Keratinocyte (primary cell): ENCODE results near the gene HCST. TPM values are rescaled to one million over a fixed set of nuclear protein-coding genes. Genes with fewer than 3 reads are reported as not detected.

ENCODE experiments used
- DNase-seq: peaks from one replicate; pipeline ENCODE4 v3.0.0-alpha.2; 2011; ENCODE audit warnings: low read depth, missing footprints, low spot score
- FAIRE-seq: peaks from 2 replicates; lab custom pipeline; 2011; peaks lifted over from hg19 to GRCh38; lab: Jason Lieb, UNC
- H2AFZ ChIP-seq: 2 replicates; pipeline ENCODE4 v1.6.0; 2012; ENCODE audit warnings: low read length, control low read depth, inconsistent platforms; ENCODE audit not compliant: control insufficient read depth
- H3K27ac ChIP-seq: 2 replicates; pipeline ENCODE4 v1.5.1; 2011; ENCODE audit warnings: low read length; ENCODE audit not compliant: control insufficient read depth, insufficient read depth
- H3K27me3 ChIP-seq: 3 replicates; pipeline ENCODE4 v1.6.0; 2011; ENCODE audit warnings: low read length; ENCODE audit not compliant: control insufficient read depth, insufficient read depth; ENCODE audit errors: extremely low read depth
- H3K36me3 ChIP-seq, 2 experiments: 2 replicates in 1 of 2; 3 replicates in 1 of 2; pipeline ENCODE4 v1.5.1; 2011; ENCODE audit warnings: low read length in 2 of 2, mild to moderate bottlenecking in 1 of 2; ENCODE audit not compliant: control insufficient read depth in 2 of 2, insufficient read depth in 2 of 2; ENCODE audit errors: extremely low read depth in 1 of 2
- H3K4me1 ChIP-seq: 3 replicates; pipeline ENCODE4 v1.5.1; 2011; ENCODE audit warnings: low read length; ENCODE audit not compliant: control insufficient read depth, insufficient read depth; ENCODE audit errors: extremely low read depth
- H3K4me2 ChIP-seq: 3 replicates; pipeline ENCODE4 v1.6.0; 2011; ENCODE audit warnings: low read depth, low read length; ENCODE audit not compliant: control insufficient read depth, insufficient read depth; ENCODE audit errors: extremely low read depth
- H3K4me3 ChIP-seq, 3 experiments: fragments of 200-600 bp in 1 of 3; sonication (generic) in 1 of 3; 2 replicates in 2 of 3; 3 replicates in 1 of 3; pipeline ENCODE4 v1.5.1; 2011 to 2016; ENCODE audit warnings: low read length in 3 of 3, mild to moderate bottlenecking in 3 of 3, control low read depth in 2 of 3, inconsistent platforms in 1 of 3, low read depth in 1 of 3, mixed read lengths in 1 of 3, mixed run types in 1 of 3, moderate library complexity in 1 of 3; ENCODE audit not compliant: control insufficient read depth in 2 of 3, insufficient read depth in 2 of 3; ENCODE audit errors: extremely low read depth in 1 of 3
- H3K79me2 ChIP-seq: 2 replicates; pipeline ENCODE4 v1.6.0; 2012; ENCODE audit warnings: low read length; ENCODE audit not compliant: control insufficient read depth, insufficient read depth
- H3K9ac ChIP-seq: 3 replicates; pipeline ENCODE4 v1.6.0; 2011; ENCODE audit warnings: low read length; ENCODE audit not compliant: control insufficient read depth, insufficient read depth; ENCODE audit errors: extremely low read depth
- H3K9me1 ChIP-seq: 3 replicates; pipeline ENCODE4 v1.6.0; 2011; ENCODE audit warnings: low read length; ENCODE audit not compliant: control insufficient read depth, insufficient read depth; ENCODE audit errors: extremely low read depth
- H3K9me3 ChIP-seq: 2 replicates; pipeline ENCODE4 v1.5.1; 2012; ENCODE audit warnings: low read depth, low read length; ENCODE audit not compliant: control insufficient read depth
- H4K20me1 ChIP-seq: 3 replicates; pipeline ENCODE4 v1.6.0; 2011; ENCODE audit warnings: low read length; ENCODE audit not compliant: control insufficient read depth, insufficient read depth; ENCODE audit errors: extremely low read depth
- EZH2 ChIP-seq: IDR thresholded peaks from one replicate; pipeline ENCODE4 v1.6.1; 2012; ENCODE audit warnings: inconsistent platforms, mild to moderate bottlenecking, low read length, moderate library complexity
- dilution Hi-C: fragments of 300-500 bp; cut with MboI; formaldehyde crosslinking; loops from one replicate; pipeline ENCODE4 v1.7.0; 2020; ENCODE audit warnings: low sequenced_read_pairs; ENCODE audit not compliant: extremely low pct_ligation_motif_present
- polyA plus RNA-seq, 5 experiments: library from polyadenylated mRNA; depleted of rRNA in 3 of 5; stranded (reverse) in 3 of 5; stranded (forward) in 1 of 5; unstranded in 1 of 5; fragments of >200 nt; gene quantifications; 1 replicate in 1 of 5; 2 replicates in 3 of 5; 3 replicates in 1 of 5; pipeline versions ENCODE4 v1.2.1 to v1.2.3, GENCODE V29; 2011 to 2012; ENCODE audit warnings: missing spikeins in 2 of 5, low read depth in 1 of 5, low replicate concordance in 1 of 5
- TF ChIP-seq, protein P1 (sequence below), 3 experiments: IDR thresholded peaks in 1 of 3; conservative IDR thresholded peaks in 1 of 3; optimal IDR thresholded peaks in 1 of 3; 2 replicates in 2 of 3; 3 replicates in 1 of 3; pipeline versions ENCODE3 to v1.5.1; 2011; ENCODE audit warnings: low read length in 3 of 3, mild to moderate bottlenecking in 3 of 3, moderate library complexity in 2 of 3, control low read depth in 1 of 3, inconsistent platforms in 1 of 3; ENCODE audit not compliant: insufficient read depth in 2 of 3; ENCODE audit errors: extremely low read depth in 1 of 3

HCST gene
- polyA plus RNA-seq, 1 donor (not counting 4 experiments of a cell fraction or from before 2014, with no cell fraction given): 0.25 TPM

DNA sequence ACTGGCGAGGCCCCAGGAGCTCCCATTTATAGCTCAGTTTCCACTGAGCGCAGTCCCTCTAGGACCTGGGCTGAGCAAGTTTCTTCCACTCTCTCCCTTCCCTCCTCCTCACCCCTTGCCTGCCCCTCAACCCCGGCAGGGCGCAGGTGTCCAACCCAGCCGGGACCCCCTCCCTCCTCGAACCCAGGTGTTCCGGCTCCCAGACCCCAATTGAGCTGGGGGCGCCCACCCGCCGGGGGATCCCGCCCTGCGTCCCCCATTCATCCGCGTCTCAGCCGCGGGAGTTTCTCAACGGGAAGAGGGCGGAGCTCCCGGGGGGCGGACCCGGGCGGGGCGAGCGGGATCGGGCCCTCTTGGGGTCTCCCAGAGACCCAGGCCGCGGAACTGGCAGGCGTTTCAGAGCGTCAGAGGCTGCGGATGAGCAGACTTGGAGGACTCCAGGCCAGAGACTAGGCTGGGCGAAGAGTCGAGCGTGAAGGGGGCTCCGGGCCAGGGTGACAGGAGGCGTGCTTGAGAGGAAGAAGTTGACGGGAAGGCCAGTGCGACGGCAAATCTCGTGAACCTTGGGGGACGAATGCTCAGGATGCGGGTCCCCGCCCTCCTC is 45.7 kb upstream of the HCST start, which contains the start of gene KIRREL2:
TSS of gene KIRREL2 (plus strand) at position 366 of the 604 bp plus-strand sequence. CDS start at position 575, 209 bp downstream.
- Histone ChIP-seq H3K27ac (no peak within 1 kb of the TSS), H3K79me2 (no peaks in the 10 kb centered on the region), H3K36me3 (no peaks in the 10 kb centered on the region), H4K20me1 (no peaks in the 10 kb centered on the region), H3K4me1 (no peaks in the 10 kb centered on the region), H3K4me2 (peak within 1 kb of the TSS; percentile 66), H3K9ac (no peak within 1 kb of the TSS), H2AFZ (peak within 1 kb of the TSS; percentile 56), H3K9me3 (no peaks in the 10 kb centered on the region), H3K9me1 (no peaks in the 10 kb centered on the region), H3K27me3 (peaks cover 52% of the 10 kb centered on the region), H3K4me3 (peak within 1 kb of the TSS; percentile 28 to 59 (median 54))
- DNase-seq (no peak), FAIRE-seq (no peak)
- TF ChIP-seq, protein P1, sequence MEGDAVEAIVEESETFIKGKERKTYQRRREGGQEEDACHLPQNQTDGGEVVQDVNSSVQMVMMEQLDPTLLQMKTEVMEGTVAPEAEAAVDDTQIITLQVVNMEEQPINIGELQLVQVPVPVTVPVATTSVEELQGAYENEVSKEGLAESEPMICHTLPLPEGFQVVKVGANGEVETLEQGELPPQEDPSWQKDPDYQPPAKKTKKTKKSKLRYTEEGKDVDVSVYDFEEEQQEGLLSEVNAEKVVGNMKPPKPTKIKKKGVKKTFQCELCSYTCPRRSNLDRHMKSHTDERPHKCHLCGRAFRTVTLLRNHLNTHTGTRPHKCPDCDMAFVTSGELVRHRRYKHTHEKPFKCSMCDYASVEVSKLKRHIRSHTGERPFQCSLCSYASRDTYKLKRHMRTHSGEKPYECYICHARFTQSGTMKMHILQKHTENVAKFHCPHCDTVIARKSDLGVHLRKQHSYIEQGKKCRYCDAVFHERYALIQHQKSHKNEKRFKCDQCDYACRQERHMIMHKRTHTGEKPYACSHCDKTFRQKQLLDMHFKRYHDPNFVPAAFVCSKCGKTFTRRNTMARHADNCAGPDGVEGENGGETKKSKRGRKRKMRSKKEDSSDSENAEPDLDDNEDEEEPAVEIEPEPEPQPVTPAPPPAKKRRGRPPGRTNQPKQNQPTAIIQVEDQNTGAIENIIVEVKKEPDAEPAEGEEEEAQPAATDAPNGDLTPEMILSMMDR (optimal IDR thresholded peaks at IDR 0.05 in 1 of 3, IDR thresholded peaks at IDR 0.05 in 1 of 3, conservative IDR thresholded peaks at IDR 0.05 in 1 of 3; ENCODE audit: extremely low read depth in 1 of 3, insufficient read depth in 2 of 3, low read length in 3 of 3): no peak
- TF ChIP-seq EZH2: peak; percentile 53
- dilution Hi-C loops: no loop called here

DNA sequence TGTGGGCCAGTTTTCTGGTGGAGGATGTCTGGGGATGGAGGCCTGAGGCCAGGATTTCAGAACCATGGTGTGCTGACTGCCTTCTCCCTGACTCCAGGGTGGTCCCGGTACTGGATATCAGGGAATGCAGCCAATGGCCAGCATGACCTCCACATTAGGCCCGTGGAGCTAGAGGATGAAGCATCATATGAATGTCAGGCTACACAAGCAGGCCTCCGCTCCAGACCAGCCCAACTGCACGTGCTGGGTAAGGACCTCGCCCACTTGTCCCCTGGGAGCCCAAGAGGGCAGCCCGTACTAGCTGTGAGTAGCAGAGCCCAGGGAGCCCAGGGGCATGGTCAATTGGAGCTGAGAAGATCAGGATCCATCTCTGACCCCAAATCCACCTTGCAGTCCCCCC is 44.0 kb upstream of the HCST start:
- dilution Hi-C loops: no loop called here
- Histone ChIP-seq H2AFZ (no peak overlapping the region), H3K9me1 (no peaks in the 10 kb centered on the region), H4K20me1 (no peaks in the 10 kb centered on the region), H3K27me3 (peaks cover 49% of the 10 kb centered on the region), H3K4me2 (no peak overlapping the region), H3K79me2 (no peaks in the 10 kb centered on the region), H3K4me1 (no peaks in the 10 kb centered on the region), H3K9me3 (no peaks in the 10 kb centered on the region), H3K27ac (no peak overlapping the region), H3K4me3 (no peak overlapping the region), H3K36me3 (no peaks in the 10 kb centered on the region), H3K9ac (no peak overlapping the region)
- no peak for DNase-seq
- FAIRE-seq: no peak
- TF ChIP-seq, protein P1 (optimal IDR thresholded peaks at IDR 0.05 in 1 of 3, IDR thresholded peaks at IDR 0.05 in 1 of 3, conservative IDR thresholded peaks at IDR 0.05 in 1 of 3; ENCODE audit: extremely low read depth in 1 of 3, insufficient read depth in 2 of 3, low read length in 3 of 3): no peak
- TF ChIP-seq EZH2: no peak
